ENCODE measurements around the gene IAH1. TPM values are rescaled to one million over a fixed set of nuclear protein-coding genes. Genes with fewer than 3 reads are reported as not detected.

Gene IAH1, protein sequence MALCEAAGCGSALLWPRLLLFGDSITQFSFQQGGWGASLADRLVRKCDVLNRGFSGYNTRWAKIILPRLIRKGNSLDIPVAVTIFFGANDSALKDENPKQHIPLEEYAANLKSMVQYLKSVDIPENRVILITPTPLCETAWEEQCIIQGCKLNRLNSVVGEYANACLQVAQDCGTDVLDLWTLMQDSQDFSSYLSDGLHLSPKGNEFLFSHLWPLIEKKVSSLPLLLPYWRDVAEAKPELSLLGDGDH
- 55.0 and 59.4 TPM in 2 replicates for total RNA-seq

DNA sequence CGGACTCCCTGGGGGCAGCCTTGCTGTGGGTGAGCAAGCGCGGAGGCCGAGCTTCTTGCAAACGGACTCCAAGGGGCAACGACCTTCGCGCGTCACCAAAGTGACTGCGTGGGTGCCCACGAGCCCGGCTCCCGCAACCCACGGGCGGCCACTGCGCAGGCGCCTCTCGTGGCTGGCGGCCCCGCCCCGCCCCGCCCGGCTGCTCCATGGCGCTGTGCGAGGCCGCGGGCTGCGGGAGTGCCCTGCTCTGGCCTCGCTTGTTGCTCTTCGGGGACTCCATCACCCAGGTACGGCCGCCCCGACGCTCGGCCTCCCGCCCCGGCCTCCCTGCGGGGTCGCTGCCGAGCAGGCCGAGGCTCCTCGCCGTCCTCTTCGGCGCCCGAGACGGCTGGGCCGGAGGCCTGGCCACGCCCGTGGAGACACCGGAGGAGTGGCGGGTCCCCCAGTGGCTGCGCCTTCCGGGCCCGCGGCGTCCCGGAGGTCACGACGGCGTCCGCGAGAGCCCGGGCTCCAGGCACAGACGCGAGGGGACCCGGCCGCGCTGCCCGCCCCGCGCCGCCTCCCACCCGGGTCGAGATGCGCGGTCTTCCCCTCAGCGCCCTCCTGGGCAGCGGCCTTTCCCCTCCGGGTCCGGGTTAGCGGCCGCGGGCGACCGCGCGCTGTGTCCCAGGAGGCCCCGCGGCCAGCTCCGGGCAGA lies at the start of gene IAH1:
Gene IAH1 (plus strand): TSS at position 191 of the 697 bp plus-strand sequence. CDS start 16 bp downstream, at position 207.

Other genes starting within 250 kb of the IAH1 start
- gene ITGB1BP1, start 51.0 kb upstream of the IAH1 start, total RNA-seq = 44.5 and 50.2 TPM in 2 replicates
- 52.3 and 53.8 TPM in 2 replicates for gene CPSF3, start 50.9 kb upstream of the IAH1 start, total RNA-seq
- gene ADAM17, start 81.3 kb downstream of the IAH1 start, total RNA-seq = 63.7 and 79.0 TPM in 2 replicates
- gene YWHAQ, start 156.4 kb downstream of the IAH1 start, total RNA-seq = 239 and 243 TPM in 2 replicates